GM12872 (cell line): ENCODE data around the gene DCC.

Experiments used
- CTCF ChIP-seq: IDR thresholded peaks from 3 replicates; pipeline ENCODE4 v1.5.1; 2011; ENCODE audit warnings: low read depth, mild to moderate bottlenecking, low read length, moderate library complexity; ENCODE audit not compliant: insufficient read depth

DCC gene

GRCh38 chr18:53117851-53118250, 777.9 kb downstream of the DCC start:
- no peak for TF ChIP-seq CTCF

- TF ChIP-seq CTCF: no peak
These were observed 786.2 kb downstream of the DCC start for GRCh38 chr18:53126210-53126609.

GRCh38 chr18:53131001-53131400, 791.0 kb downstream of the DCC start:
- no peak for TF ChIP-seq CTCF

- TF ChIP-seq CTCF: no peak
These were observed 794.7 kb downstream of the DCC start for GRCh38 chr18:53134711-53135110.

GRCh38 chr18:53135654-53136053, 795.7 kb downstream of the DCC start:
- no peak for TF ChIP-seq CTCF

GRCh38 chr18:53139746-53140500, 799.9 kb downstream of the DCC start:
- no peak for TF ChIP-seq CTCF

- no peak for TF ChIP-seq CTCF
These were observed 802.0 kb downstream of the DCC start for GRCh38 chr18:53142005-53142404.
